GM12864 (cell line): ENCODE results near the gene KAT2A.

Experiments
- DNase-seq: peaks from one replicate; pipeline ENCODE4 v3.0.0-alpha.2; 2011; ENCODE audit warnings: low read depth
- H3K4me3 ChIP-seq: 2 replicates; pipeline ENCODE4 v1.5.1; 2011; ENCODE audit warnings: mild to moderate bottlenecking, low read depth, low read length, control low read depth
- CTCF ChIP-seq: IDR thresholded peaks from 2 replicates; pipeline ENCODE4 v1.5.1; 2011; ENCODE audit warnings: low read depth, mild to moderate bottlenecking, moderate library complexity, low read length, control low read depth, inconsistent platforms; ENCODE audit errors: missing control alignments

Gene KAT2A

DNA sequence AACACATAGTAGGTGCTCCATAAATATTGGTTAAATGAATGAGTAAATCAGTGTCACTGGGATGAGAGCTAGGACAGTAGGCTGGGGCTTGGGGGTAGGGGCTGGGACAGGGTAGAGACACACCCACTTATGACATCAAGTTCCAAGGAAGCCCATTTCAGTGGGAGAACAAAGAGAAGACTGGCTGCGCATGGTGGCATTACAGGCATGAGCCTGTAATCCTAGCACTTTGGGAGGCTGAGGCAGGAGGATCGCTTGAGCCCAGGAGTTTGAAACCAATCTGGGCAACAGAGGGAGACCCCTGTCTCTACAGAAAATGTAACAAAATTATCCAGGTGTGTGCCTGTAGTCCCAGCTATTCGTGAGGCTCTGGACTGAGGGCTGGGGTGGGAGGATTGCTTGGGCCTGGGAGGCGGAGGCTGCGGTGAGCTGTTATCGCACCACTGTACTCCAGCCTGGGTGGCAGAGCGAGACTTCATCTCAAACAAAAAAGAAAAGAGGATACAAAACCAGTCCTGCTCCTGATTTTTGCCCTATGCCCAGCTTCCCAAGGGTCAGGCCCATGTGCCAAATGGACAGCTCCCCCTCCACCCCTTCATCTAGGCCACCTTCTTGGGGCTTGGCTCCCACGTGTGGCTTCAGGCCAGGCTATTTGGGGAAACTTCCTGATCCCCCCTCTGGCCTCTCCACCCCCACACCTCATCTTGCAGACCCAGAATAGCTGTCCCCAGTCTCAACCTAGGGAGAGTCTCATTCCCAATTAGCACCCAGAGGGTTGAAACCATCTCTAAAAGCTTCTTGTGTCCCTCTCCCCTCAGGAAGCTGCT lies 30.0 kb downstream of the KAT2A start:
- DNase-seq = no peak
- TF ChIP-seq CTCF = no peak
- no peak overlapping the region for H3K4me3 ChIP-seq

DNA sequence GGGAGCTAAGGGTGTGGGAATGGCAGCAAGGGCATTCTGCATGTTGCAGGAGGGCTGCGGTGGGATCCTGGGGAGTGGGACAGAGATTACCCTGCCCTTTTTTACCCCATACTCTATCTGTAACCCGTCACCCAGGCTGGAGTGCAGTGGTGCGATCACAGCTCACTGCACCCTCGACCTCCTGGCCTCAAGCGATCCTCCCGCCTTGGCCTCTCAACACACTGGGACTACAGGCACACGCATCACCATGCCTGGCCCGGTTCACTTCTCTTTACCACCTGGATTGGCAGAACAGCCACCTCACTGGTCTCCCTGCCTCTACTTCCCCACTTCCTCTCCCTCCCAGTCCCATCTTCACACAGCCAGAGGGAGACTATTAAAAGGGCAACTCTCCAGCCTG lies 32.4 kb downstream of the KAT2A start:
- no peak for DNase-seq
- no peak for TF ChIP-seq CTCF
- H3K4me3 ChIP-seq = no peak overlapping the region

DNA sequence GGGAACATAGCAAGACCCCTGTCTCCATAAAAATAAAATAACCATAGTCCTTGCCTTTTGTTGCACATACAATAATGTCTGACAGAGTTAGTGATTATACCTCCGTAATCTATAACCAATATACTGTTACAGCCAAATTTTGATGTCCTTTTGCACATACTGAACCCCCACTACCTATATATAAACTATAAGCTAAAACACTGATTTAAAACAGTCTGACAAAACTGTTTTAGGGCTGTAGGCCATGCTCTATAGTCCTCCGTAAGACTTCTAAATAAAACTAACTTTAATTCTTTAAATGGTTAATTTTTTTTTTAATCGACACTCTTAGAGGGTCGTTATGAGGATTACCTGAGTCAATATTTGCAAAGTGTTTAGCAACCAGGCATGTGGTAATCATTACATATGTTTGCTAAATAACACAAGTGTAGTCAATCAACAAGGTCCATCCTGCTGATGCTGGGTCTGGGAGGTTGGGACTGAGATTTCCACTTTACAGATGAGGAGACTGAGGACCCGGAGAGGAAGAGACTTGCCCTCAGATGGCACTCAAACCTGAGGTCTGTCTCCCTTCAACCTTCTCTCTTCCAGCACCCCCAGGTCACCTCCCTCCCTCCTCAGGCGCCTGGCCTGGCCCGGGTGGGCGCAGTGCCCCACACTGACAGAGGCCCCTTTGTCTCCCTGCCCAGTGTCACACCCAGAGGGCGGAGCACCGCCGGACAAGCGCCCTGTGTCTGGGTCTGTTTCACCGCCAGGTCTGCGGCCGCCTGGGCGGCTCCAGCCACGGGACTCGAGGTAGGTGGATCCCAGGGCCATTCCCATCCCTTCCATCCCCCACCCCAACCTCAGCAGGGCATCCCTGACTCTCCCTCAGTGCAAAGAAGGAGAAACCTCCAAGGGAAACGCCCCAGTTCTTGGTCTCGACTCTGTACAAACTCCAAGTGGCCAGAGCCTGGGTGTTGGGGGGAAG lies 33.1 kb downstream of the KAT2A start:
- no peak overlapping the region for H3K4me3 ChIP-seq
- no peak for DNase-seq
- no peak for TF ChIP-seq CTCF

GRCh38 chr17:42087042-42087701 lies 34.0 kb downstream of the KAT2A start:
- no peak overlapping the region for H3K4me3 ChIP-seq
- TF ChIP-seq CTCF = no peak
- DNase-seq = no peak

GRCh38 chr17:42081516-42082129 lies 39.5 kb downstream of the KAT2A start:
- TF ChIP-seq CTCF = no peak
- DNase-seq = no peak
- no peak overlapping the region for H3K4me3 ChIP-seq

DNA sequence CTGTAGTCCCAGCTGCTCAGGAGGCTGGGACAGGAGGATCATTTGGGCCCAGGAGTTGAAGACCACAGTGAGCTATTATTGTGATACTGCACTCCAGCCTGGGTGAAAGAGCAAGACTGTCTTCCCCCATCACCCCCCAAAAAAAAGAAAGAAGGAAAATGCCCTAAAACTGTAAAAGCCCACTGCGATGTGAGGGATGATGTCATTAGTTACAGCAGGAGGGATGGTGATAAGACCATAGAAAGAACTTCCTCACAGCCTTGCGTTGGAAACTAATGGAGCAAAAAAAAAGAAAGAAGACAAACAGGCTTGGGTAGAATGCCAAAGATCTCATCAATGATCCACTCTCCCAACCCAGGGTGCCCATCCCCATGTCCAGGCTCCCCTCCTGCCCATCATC lies 41.6 kb downstream of the KAT2A start:
- TF ChIP-seq CTCF = no peak
- H3K4me3 ChIP-seq = no peak overlapping the region
- no peak for DNase-seq
